H1 (cell line): Measurements from ENCODE around the gene CDH8. TPM values are rescaled to one million over a fixed set of nuclear protein-coding genes. Genes with fewer than 3 reads are reported as not detected.

Experiments used
- CTCF ChIA-PET: fragments of 300-600 bp; sonication (Branson Sonifier 250); formaldehyde crosslinking; loops from one replicate; lab custom pipeline; 2021; ENCODE audit not compliant: partially characterized antibody; lab: Charles Lee
- POLR2A ChIA-PET: fragments of 300-600 bp; sonication (Branson Sonifier 250); formaldehyde crosslinking; loops from one replicate; lab custom pipeline; 2021; ENCODE audit warnings: inconsistent platforms; ENCODE audit not compliant: partially characterized antibody; lab: Charles Lee
- DNase-seq, 2 experiments: peaks; one replicate each; pipeline versions ENCODE4 v3.0.0 to v3.0.0-alpha.2; 2010 to 2022; ENCODE audit warnings: low spot score in 2 of 2, low read depth in 1 of 2, mixed read lengths in 1 of 2
- FAIRE-seq: peaks from 2 replicates; lab custom pipeline; 2011; peaks lifted over from hg19 to GRCh38; lab: Jason Lieb, UNC
- H2AFZ ChIP-seq: 2 replicates; pipeline ENCODE4 v1.8.1; 2012; ENCODE audit warnings: low read length, inconsistent platforms
- H2AK5ac ChIP-seq: 2 replicates; pipeline ENCODE4 v1.6.1; 2013; ENCODE audit warnings: low read depth, low read length
- H2BK120ac ChIP-seq: replicated peaks from 2 replicates; pipeline ENCODE3; 2013; ENCODE audit warnings: low read depth, low read length, inconsistent platforms
- H2BK12ac ChIP-seq: 2 replicates; pipeline ENCODE4 v1.6.1; 2013; ENCODE audit warnings: low read depth, low read length
- H2BK15ac ChIP-seq: 2 replicates; pipeline ENCODE4 v1.6.1; 2013; ENCODE audit warnings: low read length
- H2BK20ac ChIP-seq: 2 replicates; pipeline ENCODE4 v1.6.1; 2013; ENCODE audit warnings: low read length
- H2BK5ac ChIP-seq: 2 replicates; pipeline ENCODE4 v1.6.1; 2013; ENCODE audit warnings: low read depth, low read length
- H3K14ac ChIP-seq: 2 replicates; pipeline ENCODE4 v1.6.1; 2013; ENCODE audit warnings: inconsistent platforms; ENCODE audit not compliant: insufficient read length
- H3K18ac ChIP-seq: 2 replicates; pipeline ENCODE4 v1.6.1; 2013; ENCODE audit warnings: low read length; ENCODE audit errors: extremely low read depth
- H3K23ac ChIP-seq: 2 replicates; pipeline ENCODE4 v1.6.1; 2013; ENCODE audit warnings: inconsistent platforms; ENCODE audit not compliant: insufficient read length
- H3K23me2 ChIP-seq: 2 replicates; pipeline ENCODE4 v1.6.1; 2013; ENCODE audit warnings: low read depth, low read length
- H3K27ac ChIP-seq: 2 replicates; pipeline ENCODE4 v1.6.1; 2011; ENCODE audit warnings: low read depth, low read length, inconsistent platforms
- H3K27me3 ChIP-seq, 4 experiments: replicated peaks in 1 of 4; 1 replicate in 1 of 4; 2 replicates in 3 of 4; pipeline versions ENCODE4 v1.6.1 to v1.8.1; 2011 to 2013; ENCODE audit warnings: low read length in 3 of 4, mild to moderate bottlenecking in 3 of 4, inconsistent platforms in 2 of 4, mixed read lengths in 2 of 4, moderate library complexity in 1 of 4; ENCODE audit not compliant: control insufficient read depth in 3 of 4, insufficient read depth in 3 of 4; ENCODE audit errors: extremely low read depth in 1 of 4
- H3K36me3 ChIP-seq, 4 experiments: 2 replicates each; pipeline versions ENCODE4 v1.6.1 to v1.8.1; 2011 to 2013; ENCODE audit warnings: mild to moderate bottlenecking in 4 of 4, low read length in 3 of 4, moderate library complexity in 2 of 4, control low read depth in 1 of 4, inconsistent platforms in 1 of 4; ENCODE audit not compliant: insufficient read depth in 4 of 4, control insufficient read depth in 2 of 4
- H3K4ac ChIP-seq: replicated peaks from 2 replicates; pipeline ENCODE3; 2013; ENCODE audit warnings: low read length, low read depth, mixed read lengths, inconsistent platforms; ENCODE audit not compliant: insufficient read length
- H3K4me1 ChIP-seq, 4 experiments: replicated peaks in 1 of 4; 1 replicate in 1 of 4; 2 replicates in 3 of 4; pipeline versions ENCODE4 v1.6.1 to v1.8.1; 2011 to 2013; ENCODE audit warnings: low read length in 3 of 4, inconsistent platforms in 2 of 4, mixed read lengths in 1 of 4; ENCODE audit not compliant: insufficient read depth in 4 of 4, control insufficient read depth in 3 of 4
- H3K4me2 ChIP-seq, 2 experiments: 2 replicates each; pipeline versions ENCODE4 v1.6.1 to v1.8.1; 2011 to 2013; ENCODE audit warnings: low read depth in 2 of 2, low read length in 2 of 2, control low read depth in 1 of 2, inconsistent platforms in 1 of 2, mild to moderate bottlenecking in 1 of 2; ENCODE audit not compliant: insufficient read depth in 1 of 2
- H3K4me3 ChIP-seq, 4 experiments: fragments of 200-600, 300-600 bp in 1 of 4; sonication (generic), shearing (Covaris generic), sonication (Bioruptor Twin) in 1 of 4; 2 replicates each; pipeline versions ENCODE4 v1.5.1 to v1.8.1; 2011 to 2016; ENCODE audit warnings: low read length in 4 of 4, low read depth in 3 of 4, control low read depth in 2 of 4, inconsistent platforms in 2 of 4, mild to moderate bottlenecking in 2 of 4, mixed read lengths in 1 of 4, moderate library complexity in 1 of 4; ENCODE audit not compliant: insufficient read depth in 2 of 4; ENCODE audit errors: extremely low read depth in 1 of 4
- H3K56ac ChIP-seq: replicated peaks from 2 replicates; pipeline ENCODE3; 2013; ENCODE audit warnings: low read depth, mild to moderate bottlenecking, mixed read lengths, low read length, inconsistent platforms; ENCODE audit not compliant: insufficient read length
- H3K79me1 ChIP-seq: 2 replicates; pipeline ENCODE4 v1.6.1; 2013; ENCODE audit warnings: low read depth, low read length, control low read depth
- H3K79me2 ChIP-seq, 2 experiments: 2 replicates each; pipeline versions ENCODE4 v1.6.1 to v1.8.1; 2012 to 2013; ENCODE audit warnings: low read length in 2 of 2, mild to moderate bottlenecking in 2 of 2, inconsistent platforms in 1 of 2; ENCODE audit not compliant: insufficient read depth in 2 of 2, control insufficient read depth in 1 of 2
- H3K9ac ChIP-seq, 4 experiments: replicated peaks in 1 of 4; 1 replicate in 1 of 4; 2 replicates in 3 of 4; pipeline versions ENCODE4 v1.6.1 to v1.8.1; 2011 to 2013; ENCODE audit warnings: low read depth in 3 of 4, low read length in 3 of 4, control low read depth in 2 of 4, mild to moderate bottlenecking in 2 of 4, moderate library complexity in 2 of 4, inconsistent platforms in 1 of 4; ENCODE audit errors: extremely low read depth in 1 of 4
- H3K9me3 ChIP-seq, 2 experiments: 2 replicates each; pipeline versions ENCODE4 v1.6.1 to v1.8.1; 2012 to 2013; ENCODE audit warnings: mild to moderate bottlenecking in 2 of 2, moderate library complexity in 2 of 2, control low read depth in 1 of 2, inconsistent platforms in 1 of 2, low read depth in 1 of 2, low read length in 1 of 2, mixed read lengths in 1 of 2; ENCODE audit not compliant: insufficient read depth in 2 of 2
- H4K20me1 ChIP-seq, 2 experiments: replicated peaks in 1 of 2; 2 replicates each; pipeline versions ENCODE3 to v1.8.1; 2011 to 2013; ENCODE audit warnings: inconsistent platforms in 2 of 2, low read length in 2 of 2, mild to moderate bottlenecking in 1 of 2; ENCODE audit not compliant: insufficient read depth in 2 of 2, control insufficient read depth in 1 of 2
- H4K5ac ChIP-seq: 2 replicates; pipeline ENCODE4 v1.6.1; 2013; ENCODE audit warnings: low read length, low read depth, mixed read lengths, inconsistent platforms; ENCODE audit not compliant: insufficient read length
- H4K8ac ChIP-seq: 2 replicates; pipeline ENCODE4 v1.8.0; 2013; ENCODE audit warnings: mild to moderate bottlenecking, moderate library complexity, low read length, inconsistent platforms; ENCODE audit not compliant: insufficient read depth; ENCODE audit errors: extremely low read depth
- H4K91ac ChIP-seq: replicated peaks from 2 replicates; pipeline ENCODE3; 2013; ENCODE audit warnings: low read length, mixed read lengths, inconsistent platforms; ENCODE audit not compliant: insufficient read length
- BRCA1 ChIP-seq: IDR thresholded peaks from 2 replicates; pipeline ENCODE4 v1.6.1; 2012; ENCODE audit warnings: low read depth, low read length, improper control_type of control experiment
- MAFK ChIP-seq: IDR thresholded peaks from 2 replicates; pipeline ENCODE4 v1.6.1; 2012; ENCODE audit warnings: low read depth, mild to moderate bottlenecking, improper control_type of control experiment, low read length
- MAX ChIP-seq: IDR thresholded peaks from 2 replicates; pipeline ENCODE4 v1.6.1; 2012; ENCODE audit warnings: inconsistent platforms
- NRF1 ChIP-seq: IDR thresholded peaks from 2 replicates; pipeline ENCODE4 v1.6.1; 2011; ENCODE audit warnings: mild to moderate bottlenecking, low read depth, low read length, improper control_type of control experiment
- POLR2AphosphoS5 ChIP-seq: IDR thresholded peaks from 2 replicates; pipeline ENCODE4 v1.6.1; 2011; ENCODE audit warnings: low read depth, low read length
- TAF7 ChIP-seq: optimal IDR thresholded peaks from 2 replicates; pipeline ENCODE3; 2011; ENCODE audit warnings: low read depth, mild to moderate bottlenecking, inconsistent platforms, low read length, moderate library complexity, borderline replicate concordance
- USF2 ChIP-seq: IDR thresholded peaks from 2 replicates; pipeline ENCODE4 v1.6.1; 2011; ENCODE audit warnings: low read length, improper control_type of control experiment
- WGBS, 2 experiments: shearing (Covaris generic) in 1 of 2; methylation state at CpG; one replicate each; pipeline versions ENCODE4 v1.1.6 to v1.1.7; 2013 to 2015; ENCODE audit warnings: low lambda C conversion rate in 2 of 2, mixed read lengths in 2 of 2, inconsistent platforms in 1 of 2, low coverage in 1 of 2, missing lambda C conversion rate in 1 of 2; ENCODE audit not compliant: insufficient replicate concordance in 2 of 2, insufficient coverage in 1 of 2, insufficient read length in 1 of 2; ENCODE audit errors: extremely low coverage in 1 of 2, missing lambda C conversion rate in 1 of 2; 5-methylcytosine and 5-hydroxymethylcytosine counted together
- polyA plus RNA-seq, 7 experiments: library from polyadenylated mRNA; depleted of rRNA in 3 of 7; stranded (reverse) in 5 of 7; unstranded in 2 of 7; fragments of >200 nt in 5 of 7; fragments of 200-250 nt in 2 of 7; gene quantifications; 1 replicate in 5 of 7; 2 replicates in 1 of 7; 4 replicates in 1 of 7; pipeline versions ENCODE4 v1.2.1 to v1.2.3, GENCODE V29; 2011 to 2013; ENCODE audit warnings: missing spikeins in 2 of 7, mixed read lengths in 2 of 7
- total RNA-seq: library from RNA; stranded (reverse); fragmentation: NEBNext Ultra II Directional; extraction: Animal tissue kit (Norgen Biotek cat#: 25700); gene quantifications from 2 replicates; pipeline ENCODE4 v1.2.1, GENCODE V29; 2021

The CDH8 gene
- total and polyA plus RNA-seq, 2 of the 8 experiments (the other 6 are each of a cell fraction or from before 2014, with no cell fraction given): 7.7 to 8.4 TPM

GRCh38 chr16:61862221-61863155, 173.8 kb downstream of the CDH8 start:
- Histone ChIP-seq H2BK120ac (peak overlapping the region; percentile 58), H3K4ac (no peak overlapping the region), H3K4me3 (no peak overlapping the region), H3K9me3 (no peaks in the 10 kb centered on the region; a peak in 1 of 4 replicates), H2BK12ac (no peak overlapping the region), H3K18ac (no peak overlapping the region), H3K23ac (no peak overlapping the region), H3K56ac (no peak overlapping the region), H2BK20ac (no peak overlapping the region), H2AK5ac (no peak overlapping the region), H4K91ac (peak overlapping the region; percentile 28), H3K9ac (no peak overlapping the region), H2BK15ac (peak overlapping the region; percentile 46; the same call in 1 of the 2 replicates), H3K27me3 (no peaks in the 10 kb centered on the region), H3K36me3 (no peaks in the 10 kb centered on the region), H2BK5ac (no peak overlapping the region), H3K79me1 (no peaks in the 10 kb centered on the region), H3K4me2 (no peak overlapping the region), H3K79me2 (no peaks in the 10 kb centered on the region), H4K8ac (no peak overlapping the region), H3K27ac (no peak overlapping the region), H3K4me1 (peaks cover 0 to 5% (median 0%) of the 10 kb centered on the region in 4 experiments; a peak in 2 of 7 replicates), H4K20me1 (no peaks in the 10 kb centered on the region), H3K14ac (no peak overlapping the region), H4K5ac (no peak overlapping the region), H3K23me2 (no peaks in the 10 kb centered on the region), H2AFZ (no peak overlapping the region)
- TF ChIP-seq BRCA1 (no peak), USF2 (no peak), MAFK (no peak), MAX (no peak), TAF7 (no peak), POLR2AphosphoS5 (no peak), NRF1 (no peak)
- CTCF ChIA-PET: interaction anchor here (0.7 to 0.9 kb wide), 3 partner anchors 12 to 139 kb away, joined by 3 read pairs; no protein-coding TSS in a partner anchor
- no peak for DNase-seq
- POLR2A ChIA-PET: interaction anchor here (1.0 to 2.3 kb wide), 2 partner anchors 10 to 104 kb away, joined by 3 to 10 read pairs; no protein-coding TSS in a partner anchor
- FAIRE-seq: no peak
- WGBS, 2 experiments: 84% methylated on average over 6 of the region's 6 CpGs; no CpG with 5 or more reads in 1 of the 2 experiments
